Glomerular endothelial cell (primary cell): ENCODE results near the gene SLC9A8. TPM values are rescaled to one million over a fixed set of nuclear protein-coding genes. Genes with fewer than 3 reads are reported as not detected.

ENCODE experiments used
- DNase-seq: peaks from one replicate; pipeline ENCODE4 v3.0.0-alpha.2; 2011; ENCODE audit warnings: low read depth, low spot score; ENCODE audit errors: extremely low read depth
- total RNA-seq: library from RNA; depleted of rRNA; stranded (reverse); fragments of >200 nt; gene quantifications from 2 replicates; pipeline ENCODE4 v1.2.3, GENCODE V29; 2015

SLC9A8 gene
- total RNA-seq, 1 donor from 2014 or later, result 10.3 TPM

DNA sequence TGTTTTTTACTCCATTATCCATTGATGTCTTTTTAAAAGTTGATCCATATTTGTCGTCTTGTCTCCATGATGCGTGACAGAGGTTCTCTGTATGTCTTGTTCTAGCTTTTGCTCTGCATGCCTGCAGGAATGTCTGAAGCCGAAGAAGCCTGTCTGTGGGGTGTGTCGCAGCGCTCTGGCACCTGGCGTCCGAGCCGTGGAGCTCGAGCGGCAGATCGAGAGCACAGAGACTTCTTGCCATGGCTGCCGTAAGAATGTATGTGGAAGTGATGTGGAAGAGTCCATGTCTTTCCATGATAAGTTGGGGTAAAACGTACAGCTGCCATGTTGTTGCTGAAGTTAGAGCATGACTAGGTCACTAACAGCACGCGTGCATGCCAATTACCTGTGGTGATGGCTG is 128.8 kb downstream of the SLC9A8 start:
- DNase-seq, result no peak

Other genes starting within 250 kb of the SLC9A8 start
- gene PTGIS, start 244.7 kb upstream of the SLC9A8 start, total RNA-seq, result 0.53 and 2.5 TPM in 2 replicates
- 63.4 and 82.0 TPM in 2 replicates for gene B4GALT5, start 99.0 kb upstream of the SLC9A8 start, total RNA-seq
- 4.4 and 5.4 TPM in 2 replicates for gene SPATA2, start 102.7 kb downstream of the SLC9A8 start, total RNA-seq
- gene RNF114, start 123.6 kb downstream of the SLC9A8 start, total RNA-seq, result 114 and 156 TPM in 2 replicates
- gene SNAI1, start 170.2 kb downstream of the SLC9A8 start, total RNA-seq, result 6.9 and 17.2 TPM in 2 replicates